ENCODE data around the gene AP1M2.
"Not testable (repeated sequence)": the region's sequence is repeated elsewhere in the genome, so short reads cannot be mapped to it uniquely, and the experiment has no call there.

The AP1M2 gene

DNA sequence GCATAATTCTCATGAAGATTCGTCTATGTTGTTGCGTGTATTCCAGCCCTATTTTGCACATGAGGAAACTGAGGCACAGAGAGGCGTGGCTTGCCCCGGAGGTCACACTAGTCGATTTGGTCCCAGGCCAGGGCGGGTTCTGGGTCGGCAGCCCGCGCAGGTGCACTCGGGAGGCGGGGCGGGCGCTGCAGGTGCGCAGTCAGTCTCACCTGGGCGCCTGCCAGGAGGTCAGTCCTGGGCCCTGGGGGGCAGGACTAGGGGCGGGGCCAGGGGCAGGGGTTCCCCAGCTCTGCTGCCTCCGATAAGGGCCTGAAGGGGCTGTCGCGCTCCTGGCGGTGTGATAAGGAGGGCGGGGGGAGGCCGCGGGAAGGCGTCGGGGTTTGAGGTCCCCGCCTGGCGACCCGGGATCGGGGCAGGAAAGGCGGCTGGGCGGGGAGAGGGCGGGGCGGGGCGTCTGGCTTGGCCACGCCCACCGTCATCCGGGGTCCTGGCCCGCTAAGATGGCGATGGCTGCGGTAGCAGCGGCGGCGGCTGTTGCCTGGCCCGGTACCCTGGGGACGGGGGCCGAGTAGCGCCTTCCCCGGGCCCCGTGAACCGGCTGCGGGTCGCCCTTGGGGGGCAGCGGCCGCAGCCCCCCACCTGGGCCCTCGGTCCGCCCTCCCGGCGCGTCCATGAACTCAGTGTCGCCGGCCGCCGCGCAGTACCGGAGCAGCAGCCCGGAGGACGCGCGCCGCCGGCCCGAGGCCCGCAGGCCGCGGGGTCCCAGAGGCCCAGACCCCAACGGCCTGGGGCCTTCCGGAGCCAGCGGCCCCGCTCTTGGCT lies 43.5 kb downstream of the AP1M2 start, which contains the start of gene ATG4D:
ATG4D (plus strand) TSS at position 485 of the 822 bp plus-strand sequence; CDS start at position 672, 187 bp downstream.
- Histone ChIP-seq H3K4me1 (ENCODE audit: control insufficient read depth in 2 of 2, insufficient read depth in 2 of 2, low read length in 2 of 2) (peaks cover 9 to 17% of the 10 kb centered on the region in 2 donors), H3K27me3 (ENCODE audit: control insufficient read depth in 2 of 2, insufficient read depth in 2 of 2, low read length in 2 of 2) (peaks cover 0 to 2% of the 10 kb centered on the region in 2 donors), H3K9ac (ENCODE audit: low read depth in 1 of 2, low read length in 2 of 2) (peak within 1 kb of the TSS; percentile 68 to 98), H3K4me3 (ENCODE audit: low read length in 2 of 2) (peak within 1 kb of the TSS; percentile 71 to 83), H3K27ac (ENCODE audit: low read depth in 2 of 2, low read length in 2 of 2) (peak within 1 kb of the TSS; percentile 82 to 88), H3K9me3 (ENCODE audit: control insufficient read depth in 2 of 2, low read length in 2 of 2) (no peaks in the 10 kb centered on the region), H3K36me3 (ENCODE audit: control insufficient read depth in 2 of 2, insufficient read depth in 2 of 2, low read length in 2 of 2) (peaks cover 10 to 15% of the 10 kb centered on the region in 2 donors)

GRCh38 chr19:10543059-10543419 lies 44.1 kb downstream of the AP1M2 start:
- Histone ChIP-seq H3K9me3 (ENCODE audit: control insufficient read depth in 2 of 2, low read length in 2 of 2) (no peaks in the 10 kb centered on the region), H3K4me3 (ENCODE audit: low read length in 2 of 2) (peak overlapping the region; percentile 32 to 83), H3K36me3 (ENCODE audit: control insufficient read depth in 2 of 2, insufficient read depth in 2 of 2, low read length in 2 of 2) (peaks cover 5 to 10% of the 10 kb centered on the region in 2 donors), H3K27ac (ENCODE audit: low read depth in 2 of 2, low read length in 2 of 2) (peak overlapping the region in 1 of 2 donors; percentile 82), H3K9ac (ENCODE audit: low read depth in 1 of 2, low read length in 2 of 2) (no peak overlapping the region), H3K27me3 (ENCODE audit: control insufficient read depth in 2 of 2, insufficient read depth in 2 of 2, low read length in 2 of 2) (peaks cover 2% of the 10 kb centered on the region in 2 donors), H3K4me1 (ENCODE audit: control insufficient read depth in 2 of 2, insufficient read depth in 2 of 2, low read length in 2 of 2) (peaks cover 9 to 17% of the 10 kb centered on the region in 2 donors)

- H3K36me3 ChIP-seq (ENCODE audit: control insufficient read depth in 2 of 2, insufficient read depth in 2 of 2, low read length in 2 of 2); H3K4me3 ChIP-seq (ENCODE audit: low read length in 2 of 2); H3K9me3 ChIP-seq (ENCODE audit: control insufficient read depth in 2 of 2, low read length in 2 of 2); H3K27ac ChIP-seq (ENCODE audit: low read depth in 2 of 2, low read length in 2 of 2); H3K27me3 ChIP-seq (ENCODE audit: control insufficient read depth in 2 of 2, insufficient read depth in 2 of 2, low read length in 2 of 2); H3K4me1 ChIP-seq (ENCODE audit: control insufficient read depth in 2 of 2, insufficient read depth in 2 of 2, low read length in 2 of 2); H3K9ac ChIP-seq (ENCODE audit: low read depth in 1 of 2, low read length in 2 of 2): not testable (repeated sequence)
These were observed 48.1 kb downstream of the AP1M2 start for GRCh38 chr19:10539016-10539415.

GRCh38 chr19:10538204-10538983 lies 48.7 kb downstream of the AP1M2 start:
- no peak overlapping the region for H3K9ac ChIP-seq (ENCODE audit: low read depth in 1 of 2, low read length in 2 of 2)
- peaks cover 0 to 4% of the 10 kb centered on the region in 2 donors for H3K4me1 ChIP-seq (ENCODE audit: control insufficient read depth in 2 of 2, insufficient read depth in 2 of 2, low read length in 2 of 2)
- peaks cover 3 to 5% of the 10 kb centered on the region in 2 donors for H3K27me3 ChIP-seq (ENCODE audit: control insufficient read depth in 2 of 2, insufficient read depth in 2 of 2, low read length in 2 of 2)
- H3K27ac ChIP-seq (ENCODE audit: low read depth in 2 of 2, low read length in 2 of 2): no peak overlapping the region
- H3K4me3 ChIP-seq (ENCODE audit: low read length in 2 of 2): no peak overlapping the region
- no peaks in the 10 kb centered on the region for H3K9me3 ChIP-seq (ENCODE audit: control insufficient read depth in 2 of 2, low read length in 2 of 2)
- H3K36me3 ChIP-seq (ENCODE audit: control insufficient read depth in 2 of 2, insufficient read depth in 2 of 2, low read length in 2 of 2): no peaks in the 10 kb centered on the region

GRCh38 chr19:10537668-10538067 lies 49.4 kb downstream of the AP1M2 start:
- Histone ChIP-seq H3K4me3 (ENCODE audit: low read length in 2 of 2) (no peak overlapping the region), H3K36me3 (ENCODE audit: control insufficient read depth in 2 of 2, insufficient read depth in 2 of 2, low read length in 2 of 2) (no peaks in the 10 kb centered on the region), H3K27ac (ENCODE audit: low read depth in 2 of 2, low read length in 2 of 2) (no peak overlapping the region), H3K27me3 (ENCODE audit: control insufficient read depth in 2 of 2, insufficient read depth in 2 of 2, low read length in 2 of 2) (peaks cover 3 to 5% of the 10 kb centered on the region in 2 donors), H3K4me1 (ENCODE audit: control insufficient read depth in 2 of 2, insufficient read depth in 2 of 2, low read length in 2 of 2) (no peaks in the 10 kb centered on the region), H3K9me3 (ENCODE audit: control insufficient read depth in 2 of 2, low read length in 2 of 2) (no peaks in the 10 kb centered on the region), H3K9ac (ENCODE audit: low read depth in 1 of 2, low read length in 2 of 2) (no peak overlapping the region)

DNA sequence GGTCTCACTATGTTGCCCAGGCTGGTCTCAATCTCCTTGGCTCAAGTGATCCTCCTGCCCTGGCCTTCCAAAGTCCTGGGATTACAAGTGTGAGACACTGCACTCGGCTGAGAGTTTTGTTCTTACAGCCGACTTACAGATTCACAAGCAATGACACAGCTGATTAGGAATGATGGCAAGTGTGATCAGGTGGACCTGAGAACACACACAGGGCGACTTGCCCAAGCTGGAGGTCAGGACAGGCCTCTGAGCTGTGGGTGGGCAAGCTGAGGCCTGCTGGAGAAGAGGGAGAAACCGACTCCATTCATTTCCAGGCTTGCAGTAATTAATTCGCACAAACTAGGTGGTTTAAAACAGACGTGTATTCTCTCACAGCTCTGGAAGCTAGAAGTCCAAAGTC lies 51.5 kb downstream of the AP1M2 start:
- no peak overlapping the region for H3K4me3 ChIP-seq (ENCODE audit: low read length in 2 of 2)
- H3K27me3 ChIP-seq (ENCODE audit: control insufficient read depth in 2 of 2, insufficient read depth in 2 of 2, low read length in 2 of 2): peaks cover 3 to 5% of the 10 kb centered on the region in 2 donors
- no peak overlapping the region for H3K27ac ChIP-seq (ENCODE audit: low read depth in 2 of 2, low read length in 2 of 2)
- H3K36me3 ChIP-seq (ENCODE audit: control insufficient read depth in 2 of 2, insufficient read depth in 2 of 2, low read length in 2 of 2): no peaks in the 10 kb centered on the region
- H3K9me3 ChIP-seq (ENCODE audit: control insufficient read depth in 2 of 2, low read length in 2 of 2): no peaks in the 10 kb centered on the region
- H3K4me1 ChIP-seq (ENCODE audit: control insufficient read depth in 2 of 2, insufficient read depth in 2 of 2, low read length in 2 of 2): no peaks in the 10 kb centered on the region
- no peak overlapping the region for H3K9ac ChIP-seq (ENCODE audit: low read depth in 1 of 2, low read length in 2 of 2)

- no peak overlapping the region for H3K27ac ChIP-seq (ENCODE audit: low read depth in 2 of 2, low read length in 2 of 2)
- H3K9ac ChIP-seq (ENCODE audit: low read depth in 1 of 2, low read length in 2 of 2): no peak overlapping the region
- no peaks in the 10 kb centered on the region for H3K4me1 ChIP-seq (ENCODE audit: control insufficient read depth in 2 of 2, insufficient read depth in 2 of 2, low read length in 2 of 2)
- H3K27me3 ChIP-seq (ENCODE audit: control insufficient read depth in 2 of 2, insufficient read depth in 2 of 2, low read length in 2 of 2): peaks cover 3% of the 10 kb centered on the region in 2 donors
- no peaks in the 10 kb centered on the region for H3K36me3 ChIP-seq (ENCODE audit: control insufficient read depth in 2 of 2, insufficient read depth in 2 of 2, low read length in 2 of 2)
- H3K4me3 ChIP-seq (ENCODE audit: low read length in 2 of 2): no peak overlapping the region
- no peaks in the 10 kb centered on the region for H3K9me3 ChIP-seq (ENCODE audit: control insufficient read depth in 2 of 2, low read length in 2 of 2)
These were observed 53.3 kb downstream of the AP1M2 start for GRCh38 chr19:10533646-10534386.

GRCh38 chr19:10532457-10532856 lies 54.7 kb downstream of the AP1M2 start:
- Histone ChIP-seq H3K4me3 (ENCODE audit: low read length in 2 of 2) (no peak overlapping the region), H3K27me3 (ENCODE audit: control insufficient read depth in 2 of 2, insufficient read depth in 2 of 2, low read length in 2 of 2) (peaks cover 0 to 2% of the 10 kb centered on the region in 2 donors)

DNA sequence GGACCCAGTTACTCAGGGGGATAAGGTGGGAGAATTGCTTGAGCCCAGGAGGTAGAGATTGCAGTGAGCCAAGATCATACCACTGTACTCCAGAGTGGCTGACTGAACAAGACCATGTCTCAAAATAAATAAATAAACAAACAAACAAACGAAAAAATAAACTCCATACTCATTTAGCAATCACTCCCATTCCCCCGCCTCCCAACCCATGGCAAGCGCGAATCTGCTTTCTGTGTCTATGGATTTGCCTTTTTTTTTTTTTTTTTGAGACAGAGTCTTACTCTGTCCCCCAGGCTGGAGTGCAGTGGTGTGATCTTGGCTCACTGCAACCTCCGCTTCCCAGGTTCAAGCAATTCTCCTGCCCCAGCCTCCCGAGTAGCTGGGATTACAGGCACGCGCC lies 60.2 kb downstream of the AP1M2 start:
- not testable (repeated sequence) for H3K9me3 ChIP-seq (ENCODE audit: control insufficient read depth in 2 of 2, low read length in 2 of 2); H3K27ac ChIP-seq (ENCODE audit: low read depth in 2 of 2, low read length in 2 of 2); H3K4me1 ChIP-seq (ENCODE audit: control insufficient read depth in 2 of 2, insufficient read depth in 2 of 2, low read length in 2 of 2); H3K36me3 ChIP-seq (ENCODE audit: control insufficient read depth in 2 of 2, insufficient read depth in 2 of 2, low read length in 2 of 2); H3K27me3 ChIP-seq (ENCODE audit: control insufficient read depth in 2 of 2, insufficient read depth in 2 of 2, low read length in 2 of 2); H3K9ac ChIP-seq (ENCODE audit: low read depth in 1 of 2, low read length in 2 of 2); H3K4me3 ChIP-seq (ENCODE audit: low read length in 2 of 2)

More at GRCh38 chr19:10532457-10532856, 54.7 kb downstream of the AP1M2 start:
- Histone ChIP-seq H3K36me3 (ENCODE audit: control insufficient read depth in 2 of 2, insufficient read depth in 2 of 2, low read length in 2 of 2) (no peaks in the 10 kb centered on the region), H3K4me1 (ENCODE audit: control insufficient read depth in 2 of 2, insufficient read depth in 2 of 2, low read length in 2 of 2) (no peaks in the 10 kb centered on the region), H3K9me3 (ENCODE audit: control insufficient read depth in 2 of 2, low read length in 2 of 2) (no peaks in the 10 kb centered on the region), H3K9ac (ENCODE audit: low read depth in 1 of 2, low read length in 2 of 2) (no peak overlapping the region), H3K27ac (ENCODE audit: low read depth in 2 of 2, low read length in 2 of 2) (no peak overlapping the region)

All from mucosa of rectum (tissue), 2 donors.